Measurements from ENCODE around the gene ARPC5.
A peak's percentile ranks its signal among the peaks of the same experiment; 100 is the strongest.

ARPC5 gene

DNA sequence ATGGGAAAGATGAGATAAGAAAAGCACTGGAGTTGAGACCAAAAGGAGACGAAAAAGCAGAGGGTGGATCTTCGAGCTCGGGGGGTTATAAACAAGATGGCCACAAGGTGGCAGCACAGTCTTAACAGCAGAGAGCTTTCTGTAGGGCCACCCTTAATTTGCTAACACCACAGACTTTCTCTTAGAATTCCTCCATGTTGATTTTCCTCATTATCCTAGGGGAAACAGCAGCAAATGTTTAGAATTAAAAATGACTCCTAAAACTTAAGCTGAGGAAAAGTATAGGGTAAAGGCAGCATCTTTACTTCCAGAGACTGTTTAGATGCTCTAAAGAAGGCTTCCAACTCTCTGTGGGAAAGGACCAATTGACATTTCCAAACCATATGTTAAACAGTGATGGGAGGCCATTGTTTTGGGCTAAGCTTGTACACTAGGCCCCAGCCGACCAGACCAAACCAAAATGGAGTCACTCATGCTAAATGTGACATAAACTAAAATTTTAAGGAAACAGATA lies 20.0 kb upstream of the ARPC5 start:
- no peak overlapping the region for H3K27ac ChIP-seq
- POLR2A ChIA-PET (ENCODE audit: low non-redundant PET): no interaction called here
- CTCF ChIA-PET: interaction anchor here (0.5 to 2.7 kb wide), 17 partner anchors 9 to 839 kb away, joined by 3 to 48 read pairs (median 3); no protein-coding TSS in a partner anchor
- peak; percentile 74 for DNase-seq (ENCODE audit: low spot score)
- peak; percentile 90 for TF ChIP-seq CTCF (conservative IDR thresholded peaks at IDR 0.05; ENCODE audit: low read depth)

- H3K27ac ChIP-seq: no peak overlapping the region
- no peak for TF ChIP-seq CTCF (conservative IDR thresholded peaks at IDR 0.05; ENCODE audit: low read depth)
- no peak for DNase-seq (ENCODE audit: low spot score)
- ChIA-PET POLR2A (ENCODE audit: low non-redundant PET) (no interaction called here), CTCF (interaction anchor here (0.5 to 2.7 kb wide), 8 partner anchors 10 to 584 kb away, joined by 3 to 48 read pairs (median 4); no protein-coding TSS in a partner anchor)
Measured at GRCh38 chr1:183654706-183655105, 19.1 kb upstream of the ARPC5 start.

DNA sequence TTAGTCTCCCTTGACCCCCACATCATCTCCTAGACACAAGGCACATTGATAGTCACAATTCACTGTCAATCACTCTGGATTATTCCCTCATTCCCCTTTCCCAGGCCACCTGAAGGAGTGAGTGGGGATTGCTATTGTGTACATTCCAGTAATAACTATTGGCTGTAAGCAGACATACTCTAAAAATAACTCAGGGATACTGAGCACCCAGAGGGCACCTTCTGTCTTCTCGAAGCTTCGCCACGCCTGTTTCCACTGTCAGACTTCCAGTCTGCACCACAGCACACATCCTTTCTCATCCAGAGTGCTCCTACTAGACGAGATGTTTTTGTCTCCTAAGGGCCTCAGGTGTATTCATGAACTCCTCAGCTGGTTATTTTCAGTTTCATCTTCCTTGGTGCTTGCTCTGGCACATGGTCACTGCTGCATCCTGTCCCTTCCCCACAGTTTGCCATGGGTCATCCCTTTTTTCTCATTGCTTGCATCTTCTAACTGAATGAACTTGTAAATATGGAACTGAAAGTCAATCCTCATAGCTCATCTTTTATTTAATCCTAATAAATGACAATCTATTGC lies 18.4 kb upstream of the ARPC5 start:
- no peak for DNase-seq (ENCODE audit: low spot score)
- POLR2A ChIA-PET (ENCODE audit: low non-redundant PET): no interaction called here
- no peak for TF ChIP-seq CTCF (conservative IDR thresholded peaks at IDR 0.05; ENCODE audit: low read depth)
- CTCF ChIA-PET: interaction anchor here (0.6 to 1.2 kb wide), 2 partner anchors 31 to 585 kb away, joined by 3 to 4 read pairs; no protein-coding TSS in a partner anchor
- H3K27ac ChIP-seq: no peak overlapping the region

- H3K27ac ChIP-seq: no peak overlapping the region
- no peak for DNase-seq (ENCODE audit: low spot score)
- ChIA-PET POLR2A (ENCODE audit: low non-redundant PET) (no interaction called here), CTCF (interaction anchor here (0.6 to 1.2 kb wide), 4 partner anchors 31 to 460 kb away, joined by 3 to 4 read pairs (median 3); no protein-coding TSS in a partner anchor)
- no peak for TF ChIP-seq CTCF (conservative IDR thresholded peaks at IDR 0.05; ENCODE audit: low read depth)
Measured at GRCh38 chr1:183653462-183653794, 17.8 kb upstream of the ARPC5 start.

DNA sequence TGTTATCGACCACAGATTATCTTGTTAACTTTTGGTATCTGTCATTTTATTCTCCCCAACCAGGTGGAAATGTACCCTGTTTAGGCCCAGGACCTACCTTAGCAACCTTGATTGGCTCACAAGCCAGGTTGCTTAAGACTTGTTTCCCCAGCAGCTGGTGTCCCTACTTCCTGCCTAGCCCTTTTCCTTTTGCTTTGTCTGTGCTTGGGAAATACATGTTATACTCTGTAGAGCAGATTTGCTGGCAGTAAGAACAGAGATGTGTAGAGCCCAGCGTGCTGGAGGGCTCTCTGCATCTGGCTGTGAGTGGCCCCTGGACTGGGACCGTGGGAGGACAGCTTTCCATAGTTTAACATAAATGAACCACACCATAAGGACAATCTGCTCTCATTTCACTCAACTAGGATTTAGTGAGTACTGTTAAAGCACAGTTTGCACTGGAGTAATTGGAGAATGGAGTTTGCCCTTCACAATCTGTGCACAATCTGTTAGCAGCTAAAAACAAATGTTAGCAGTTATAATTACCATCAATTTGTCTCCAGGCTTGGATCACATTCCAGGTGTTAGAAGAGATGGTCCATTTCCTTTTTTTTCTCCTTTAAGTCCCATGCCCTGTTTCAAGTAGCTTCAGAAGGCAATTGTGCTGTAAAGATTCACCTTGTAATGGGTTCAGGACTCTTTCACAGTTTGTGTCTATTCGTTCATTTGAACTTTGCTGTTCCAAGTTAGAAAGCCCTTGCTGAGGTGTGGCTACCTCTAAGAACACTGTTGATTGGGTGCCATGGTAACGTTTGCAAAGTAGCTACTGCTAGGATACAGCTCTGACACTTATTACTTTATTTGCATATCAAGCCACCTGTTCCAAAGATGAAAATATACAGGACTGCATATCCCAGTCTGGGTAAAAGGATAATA lies 17.2 kb upstream of the ARPC5 start, which contains the start of gene APOBEC4:
Gene APOBEC4 (minus strand): TSS at position 770 of the 915 bp plus-strand sequence. CDS start 4,535 bp downstream, outside the sequence.
- POLR2A ChIA-PET (ENCODE audit: low non-redundant PET): no interaction called here
- TF ChIP-seq CTCF (conservative IDR thresholded peaks at IDR 0.05; ENCODE audit: low read depth): no peak
- DNase-seq (ENCODE audit: low spot score): no peak
- CTCF ChIA-PET: interaction anchor here (0.6 to 1.2 kb wide), 3 partner anchors 32 to 460 kb away, joined by 3 to 4 read pairs (median 3); no protein-coding TSS in a partner anchor
- no peak within 1 kb of the TSS for H3K27ac ChIP-seq

DNA sequence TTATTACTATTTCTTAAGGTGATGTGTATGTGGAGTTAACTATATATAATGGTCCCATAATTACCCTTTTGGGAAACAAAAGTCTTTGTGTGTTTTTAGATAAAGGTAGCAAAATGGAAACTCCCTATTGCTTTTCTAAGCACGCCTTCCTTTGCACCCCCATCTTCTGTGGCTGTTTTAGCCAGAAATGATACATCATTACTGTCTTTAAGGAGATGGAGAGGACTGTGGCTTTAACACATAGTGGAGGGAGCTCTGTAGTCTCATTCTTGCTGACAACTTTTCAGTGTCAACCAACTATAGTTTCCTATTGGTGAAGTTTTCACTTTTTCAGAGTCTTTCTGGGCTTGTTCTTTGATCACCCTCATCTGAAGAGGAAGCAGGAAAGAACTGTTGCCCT lies 16.5 kb upstream of the ARPC5 start:
- DNase-seq (ENCODE audit: low spot score): no peak
- CTCF ChIA-PET: interaction anchor here (1.2 kb wide), 1 partner anchor 33 kb away, joined by 3 read pairs; no protein-coding TSS in a partner anchor
- TF ChIP-seq CTCF (conservative IDR thresholded peaks at IDR 0.05; ENCODE audit: low read depth): no peak
- no peak overlapping the region for H3K27ac ChIP-seq
- POLR2A ChIA-PET (ENCODE audit: low non-redundant PET): no interaction called here
